A673 (cell line): ENCODE data around the gene HDAC7.

Experiments used
- CTCF ChIP-seq: fragments of 300-800, 200-600 bp; sonication (generic); conservative IDR thresholded peaks from 2 replicates; pipeline ENCODE4 v1.5.1; 2017; ENCODE audit warnings: low read depth, mild to moderate bottlenecking, antibody characterized with exemption, low read length, moderate library complexity, mixed read lengths
- EZH2 ChIP-seq: fragments of 200-600 bp; sonication (generic); IDR thresholded peaks from 2 replicates; pipeline ENCODE4 v1.6.1; 2017; ENCODE audit warnings: borderline replicate concordance, low read depth, mild to moderate bottlenecking, mixed read lengths, antibody characterized with exemption, low read length; ENCODE audit not compliant: poor library complexity, severe bottlenecking

- no peak for TF ChIP-seq CTCF
- no peak for TF ChIP-seq EZH2
Observed at GRCh38 chr12:47789141-47789540, 30.6 kb downstream of the HDAC7 start.
